ENCODE measurements around the gene CCDC137.

Gene CCDC137

DNA sequence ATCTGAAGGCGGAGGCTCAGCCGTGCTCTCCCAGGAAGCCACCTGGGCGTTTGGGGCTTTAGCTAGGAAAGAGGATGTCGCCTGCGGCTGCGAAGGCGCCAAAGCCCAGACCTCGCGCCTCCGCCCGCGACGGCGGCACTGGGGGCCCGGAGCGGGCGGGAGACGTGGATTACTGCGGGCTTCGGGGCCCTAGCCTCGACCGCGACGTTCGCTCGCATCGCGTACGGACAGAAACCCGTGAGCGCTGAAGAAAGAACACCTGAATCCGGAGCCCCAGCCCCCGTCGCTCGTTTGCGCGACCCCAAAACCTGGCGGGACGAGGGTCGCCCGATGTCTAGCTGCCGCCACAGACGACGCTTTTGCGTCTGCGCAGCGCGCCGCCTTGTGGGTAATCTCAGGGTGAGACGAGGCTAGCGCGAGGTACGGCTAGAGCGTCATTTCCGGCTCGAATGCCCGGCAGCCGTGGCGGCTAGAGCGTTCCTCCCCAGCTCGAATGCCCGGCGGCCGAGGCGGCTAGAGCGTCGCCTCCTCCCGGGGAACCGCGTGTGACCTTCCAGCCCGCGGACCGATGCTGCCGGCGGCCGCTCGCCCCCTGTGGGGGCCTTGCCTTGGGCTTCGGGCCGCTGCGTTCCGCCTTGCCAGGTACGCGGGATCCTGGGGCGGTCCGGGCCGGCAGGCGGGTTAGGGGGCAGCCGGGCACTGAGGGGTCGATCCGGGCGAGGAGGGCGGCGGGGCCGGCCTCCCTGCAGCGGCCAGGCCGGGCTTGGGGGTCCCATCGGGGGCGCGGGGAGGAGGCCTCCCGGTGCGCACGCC is 36.6 kb downstream of the CCDC137 start, which contains the start of gene MRPL12:
Gene MRPL12 (plus strand): TSS at position 434 of the 813 bp plus-strand sequence. CDS start 135 bp downstream, at position 569.
- DNase-seq: peak; percentile 84 to 95

DNA sequence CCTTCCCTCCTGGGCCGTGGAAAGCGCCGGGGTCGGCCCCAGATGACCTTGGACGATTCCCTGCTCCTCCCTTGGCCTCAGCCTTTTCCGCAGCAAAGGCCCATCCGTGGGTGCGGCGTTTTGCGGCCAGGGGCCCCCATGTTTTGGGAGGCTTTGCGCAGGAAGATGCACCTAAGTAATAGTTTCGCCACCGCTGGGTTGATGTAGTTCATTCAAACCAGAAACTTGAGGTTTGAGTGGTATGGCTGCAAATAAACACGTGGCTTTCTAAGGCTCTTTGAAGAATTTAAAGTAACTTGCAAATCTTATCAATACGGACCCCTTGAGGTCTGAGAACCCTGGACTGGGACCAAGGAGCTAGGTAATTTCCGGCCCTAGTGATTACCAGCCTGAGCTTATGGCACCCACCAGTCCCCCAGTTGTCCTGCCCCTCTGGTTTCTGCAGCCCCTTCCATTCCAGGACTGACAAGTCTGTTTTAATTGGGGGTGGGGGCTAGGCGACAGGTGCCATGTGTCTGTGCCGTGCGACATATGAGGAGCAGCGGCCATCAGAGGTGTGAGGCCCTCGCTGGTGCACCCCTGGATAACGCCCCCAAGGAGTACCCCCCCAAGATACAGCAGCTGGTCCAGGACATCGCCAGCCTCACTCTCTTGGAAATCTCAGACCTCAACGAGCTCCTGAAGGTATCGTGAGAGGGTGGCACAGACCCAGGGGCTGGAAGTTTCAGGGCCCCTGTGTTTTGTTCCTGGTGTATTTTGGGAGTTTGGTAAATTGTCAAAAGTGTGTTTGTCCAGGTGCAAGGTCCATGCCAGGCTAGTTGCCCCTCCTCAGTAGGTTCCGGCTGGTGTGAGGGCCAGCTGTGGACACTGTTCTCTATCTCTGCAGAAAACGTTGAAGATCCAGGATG is 37.5 kb downstream of the CCDC137 start:
- no peak for DNase-seq

DNA sequence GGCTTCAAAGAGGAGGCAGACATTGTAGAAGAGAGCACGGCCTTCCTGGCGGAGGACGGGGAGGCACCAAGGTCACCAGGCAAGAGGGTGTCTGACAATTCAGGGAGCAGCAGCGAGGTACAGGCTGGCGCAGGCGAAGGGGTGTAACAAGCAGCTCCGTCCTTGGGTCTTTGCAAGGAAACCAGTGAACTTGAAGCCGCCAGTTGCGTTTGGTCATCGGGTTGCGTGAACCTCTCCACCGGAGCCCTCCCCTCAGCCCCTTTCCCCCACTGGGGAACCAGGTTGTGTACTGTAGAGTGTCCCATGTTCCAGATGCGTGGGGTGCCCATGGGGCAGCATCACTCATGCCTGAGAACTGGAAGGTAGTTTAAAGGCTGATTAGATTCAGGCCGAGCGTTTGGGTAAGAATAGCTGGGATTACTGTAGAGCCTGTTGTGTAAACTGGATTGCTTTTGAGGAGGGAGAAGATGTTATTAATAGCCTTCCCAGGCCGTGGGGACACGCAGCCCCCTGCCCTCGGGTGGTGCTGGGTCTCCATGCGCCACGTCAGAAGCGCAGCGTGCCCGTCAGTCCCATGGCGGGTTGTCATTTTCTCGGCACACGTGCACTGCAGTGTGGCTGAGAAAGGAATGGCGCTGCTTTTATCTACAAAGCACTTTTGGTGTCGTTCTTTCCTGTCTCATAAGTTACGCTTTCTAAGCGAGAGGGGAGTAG is 39.1 kb downstream of the CCDC137 start:
- DNase-seq: no peak

DNA sequence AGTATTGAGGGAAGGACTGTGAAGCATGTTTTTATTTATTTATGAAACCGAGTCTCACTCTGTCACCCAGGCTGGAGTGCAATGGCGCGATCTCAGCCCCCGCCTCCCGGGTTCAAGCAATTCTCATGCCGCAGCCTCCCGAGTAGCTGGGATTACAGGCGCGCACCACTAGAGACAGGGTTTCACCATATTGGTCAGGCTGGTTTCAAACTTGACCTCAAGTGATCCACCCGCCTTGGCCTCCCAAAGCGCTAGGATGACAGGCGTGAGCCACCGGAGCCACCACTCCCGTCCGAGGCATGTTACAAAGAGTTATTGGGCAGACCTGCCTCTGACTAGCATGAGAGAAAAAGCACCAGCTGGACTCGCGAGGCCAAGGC is 39.7 kb downstream of the CCDC137 start:
- no peak for DNase-seq

DNA sequence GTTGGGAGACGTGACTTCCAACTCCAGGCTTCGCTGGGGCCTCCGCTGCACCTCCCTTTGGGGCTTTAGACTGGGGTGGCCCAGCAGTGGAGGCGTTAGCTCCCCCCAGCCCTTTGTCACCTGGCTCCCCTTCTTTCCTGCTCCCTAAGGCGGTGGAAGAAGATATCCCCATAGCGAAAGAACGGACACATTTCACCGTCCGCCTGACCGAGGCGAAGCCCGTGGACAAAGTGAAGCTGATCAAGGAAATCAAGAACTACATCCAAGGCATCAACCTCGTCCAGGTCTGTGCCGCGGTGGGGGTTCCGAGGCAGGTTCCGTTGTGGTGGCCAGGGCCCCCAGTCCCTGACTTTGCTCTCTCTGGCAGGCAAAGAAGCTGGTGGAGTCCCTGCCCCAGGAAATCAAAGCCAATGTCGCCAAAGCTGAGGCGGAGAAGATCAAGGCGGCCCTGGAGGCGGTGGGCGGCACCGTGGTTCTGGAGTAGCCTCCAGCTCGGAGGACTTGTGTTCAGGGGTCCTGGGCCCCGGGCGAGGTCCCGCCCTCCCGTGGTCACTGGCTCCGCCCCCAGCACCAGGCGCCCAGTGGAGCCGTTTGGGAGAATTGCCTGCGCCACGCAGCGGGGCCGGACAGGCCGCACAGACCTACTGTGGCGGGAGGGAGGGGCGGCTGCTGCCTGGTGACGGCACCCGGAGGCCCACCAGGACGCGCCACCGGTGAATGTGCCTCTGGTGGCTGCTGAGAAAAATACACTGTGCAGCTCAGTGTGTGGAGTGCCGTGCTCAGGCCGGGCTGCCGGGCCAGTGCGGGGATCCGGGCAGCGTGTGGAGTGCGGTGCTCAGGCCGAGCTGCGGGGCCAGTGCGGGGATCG is 40.5 kb downstream of the CCDC137 start:
- no peak for DNase-seq

DNA sequence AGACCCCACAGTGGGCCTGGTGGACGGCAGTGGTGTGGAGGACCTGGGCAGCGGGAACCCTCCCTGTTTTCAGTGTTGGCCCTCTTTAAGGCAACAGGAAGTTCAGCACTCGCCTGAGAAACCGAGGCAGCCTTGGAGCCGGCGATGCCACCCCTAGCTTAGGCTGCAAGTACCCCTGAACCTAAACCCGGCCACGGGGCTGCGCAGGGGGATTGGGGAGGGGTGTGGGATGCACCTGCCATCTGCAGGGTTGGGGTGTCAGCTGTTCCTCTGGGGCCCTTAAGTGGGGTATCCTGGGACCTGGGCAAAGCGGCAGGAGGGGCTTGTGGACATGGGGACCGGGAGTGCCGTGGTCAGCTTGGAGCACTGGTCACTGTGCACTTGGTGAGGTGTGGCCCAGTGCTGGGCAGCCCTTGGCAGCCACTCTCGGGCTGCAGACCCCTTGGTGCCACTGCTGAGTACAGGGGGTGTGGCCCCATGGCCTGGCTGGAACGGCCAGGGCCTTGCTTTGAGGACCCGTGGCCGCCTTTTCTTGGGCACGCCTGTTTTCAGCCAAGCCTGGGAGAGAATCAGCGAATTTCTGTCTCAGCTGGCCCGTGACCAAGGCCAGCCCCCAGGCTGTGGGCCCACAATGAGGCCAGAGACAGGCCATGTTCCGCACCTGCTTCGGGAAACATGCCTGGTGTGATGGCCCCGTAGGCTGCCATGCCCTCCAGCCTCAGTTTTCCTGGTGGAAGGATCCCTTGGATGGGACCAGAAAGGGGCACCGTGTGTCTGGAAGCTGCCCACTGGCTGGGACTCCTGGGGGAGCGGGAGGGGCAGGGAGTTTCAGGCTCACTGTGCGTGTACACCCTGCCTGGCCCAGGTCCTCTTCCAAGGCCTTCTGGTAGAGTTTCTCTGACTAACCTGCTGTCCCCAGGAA is 41.4 kb downstream of the CCDC137 start:
- DNase-seq: no peak

DNA sequence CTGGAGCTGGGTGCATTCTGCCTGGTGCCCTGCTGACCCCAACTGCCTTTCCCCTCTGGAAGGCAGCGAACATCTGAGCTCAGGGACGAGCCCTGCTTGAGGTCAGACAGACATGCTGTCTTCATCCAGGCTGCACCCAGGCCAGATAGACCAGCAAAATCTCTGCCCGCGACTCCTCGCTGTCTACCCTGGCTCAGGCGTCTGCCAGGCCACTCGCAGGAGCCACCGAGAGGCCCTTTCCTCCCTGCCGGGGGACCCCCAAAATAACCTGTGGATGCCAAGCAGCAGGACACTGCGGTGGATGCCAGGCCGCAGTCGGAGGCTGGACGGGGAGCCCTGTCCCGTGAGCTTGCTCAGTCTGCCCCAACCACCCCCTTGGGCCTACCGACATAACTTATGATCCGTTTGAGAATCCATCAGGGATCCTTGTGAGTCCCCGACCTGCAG is 42.2 kb downstream of the CCDC137 start:
- DNase-seq: no peak

DNA sequence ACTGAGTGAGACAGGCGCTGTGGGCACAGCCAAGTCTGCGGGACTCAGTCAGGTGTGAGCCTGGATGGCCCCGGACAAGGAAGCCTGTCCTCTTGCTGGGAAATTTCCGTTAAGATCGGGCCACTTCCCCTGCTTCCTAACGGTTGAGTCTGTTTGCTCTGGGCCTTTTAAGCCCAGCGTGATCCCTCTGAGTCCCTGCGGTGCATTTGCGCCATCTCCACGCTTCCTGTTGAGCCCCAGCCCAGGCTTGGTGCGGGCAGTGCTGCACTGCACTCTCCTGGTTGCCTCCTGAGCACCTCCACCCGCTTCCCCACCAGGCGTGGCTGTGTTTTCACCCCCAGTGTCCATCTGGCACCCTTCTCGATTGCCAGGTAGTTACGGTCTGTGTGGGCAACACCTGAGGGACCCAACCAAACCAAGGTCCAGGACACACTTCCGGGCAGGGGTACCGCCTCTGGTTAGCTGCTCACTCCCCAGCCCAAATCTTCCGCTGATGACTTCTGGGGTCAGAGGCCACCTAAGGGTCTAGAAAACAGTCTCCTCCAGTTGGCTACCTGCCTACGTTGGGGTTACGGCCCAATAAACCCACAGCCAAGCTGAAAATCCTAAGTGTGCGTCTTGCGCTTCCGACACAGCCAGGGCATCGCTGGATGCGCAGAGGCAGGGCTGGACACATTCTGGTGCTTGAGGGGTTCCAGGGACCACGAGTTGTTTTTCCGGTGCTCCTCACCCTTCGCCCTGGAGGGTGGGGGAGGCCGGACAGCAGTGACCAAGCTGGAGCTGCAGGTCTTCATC is 44.2 kb downstream of the CCDC137 start:
- peak; percentile 14 to 19 for DNase-seq

DNA sequence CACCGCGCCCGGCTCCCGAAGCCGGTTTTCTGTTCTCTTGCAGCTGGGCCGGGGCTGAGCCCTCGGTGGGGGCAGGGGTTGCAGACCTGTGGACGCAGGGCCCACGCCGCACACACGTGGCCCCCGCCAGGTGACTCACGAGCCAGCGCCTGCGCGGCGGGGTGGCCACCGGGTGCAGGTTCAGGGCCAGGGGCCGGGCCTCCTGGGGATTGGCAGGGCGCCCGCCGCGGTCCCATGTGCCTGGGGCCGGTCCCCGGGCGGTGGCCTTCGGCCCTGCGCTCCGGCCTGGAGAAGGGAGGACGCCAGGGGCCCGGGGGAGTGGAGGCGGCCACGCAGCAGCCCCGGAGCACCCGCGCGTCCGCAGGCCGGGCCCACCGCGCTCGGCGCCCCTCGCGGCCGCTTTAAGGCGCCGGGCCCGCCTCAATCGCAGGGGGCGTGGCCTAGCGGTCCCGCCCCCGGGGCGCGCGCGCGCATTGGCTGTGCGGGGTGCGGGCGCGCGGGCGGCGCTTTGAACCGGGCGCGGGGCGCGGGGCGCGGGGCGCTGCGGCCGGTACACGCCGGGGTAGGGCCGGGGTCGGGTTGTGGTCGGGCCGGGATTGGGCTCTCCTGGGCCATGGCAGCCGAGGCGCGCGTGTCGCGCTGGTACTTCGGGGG is 45.4 kb downstream of the CCDC137 start, which contains the start of gene SLC25A10:
Gene SLC25A10 (plus strand): TSS at position 471 of the 654 bp plus-strand sequence. CDS start 143 bp downstream, at position 614.
- DNase-seq: peak; percentile 50 to 77

DNA sequence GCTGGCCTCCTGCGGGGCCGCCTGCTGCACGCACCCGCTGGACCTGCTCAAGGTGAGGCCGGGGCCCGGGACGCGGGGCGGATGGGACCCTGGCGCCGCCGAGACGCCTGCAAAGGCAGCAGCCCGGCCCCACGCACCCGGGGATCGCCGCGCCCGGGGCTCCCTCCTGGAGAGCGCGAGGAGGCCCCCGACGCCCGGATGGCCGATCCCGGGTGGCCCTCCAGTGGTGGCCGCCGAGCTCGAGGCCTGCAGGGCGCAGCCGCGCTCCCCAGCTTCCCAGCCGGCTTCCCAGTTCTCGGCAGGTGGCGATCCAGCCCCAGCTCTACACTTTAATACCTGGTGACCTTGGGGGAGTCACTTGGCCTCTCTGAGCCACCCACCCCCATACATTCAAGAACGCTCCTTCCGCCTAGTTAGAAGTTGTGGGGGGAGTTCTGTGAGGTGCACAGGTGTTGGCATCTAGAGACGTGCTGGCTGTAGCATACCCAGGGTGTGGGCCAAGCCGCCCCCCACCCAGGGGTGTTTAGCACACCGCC is 46.0 kb downstream of the CCDC137 start:
- peak in 1 of 2 donors; percentile 3 for DNase-seq

DNA sequence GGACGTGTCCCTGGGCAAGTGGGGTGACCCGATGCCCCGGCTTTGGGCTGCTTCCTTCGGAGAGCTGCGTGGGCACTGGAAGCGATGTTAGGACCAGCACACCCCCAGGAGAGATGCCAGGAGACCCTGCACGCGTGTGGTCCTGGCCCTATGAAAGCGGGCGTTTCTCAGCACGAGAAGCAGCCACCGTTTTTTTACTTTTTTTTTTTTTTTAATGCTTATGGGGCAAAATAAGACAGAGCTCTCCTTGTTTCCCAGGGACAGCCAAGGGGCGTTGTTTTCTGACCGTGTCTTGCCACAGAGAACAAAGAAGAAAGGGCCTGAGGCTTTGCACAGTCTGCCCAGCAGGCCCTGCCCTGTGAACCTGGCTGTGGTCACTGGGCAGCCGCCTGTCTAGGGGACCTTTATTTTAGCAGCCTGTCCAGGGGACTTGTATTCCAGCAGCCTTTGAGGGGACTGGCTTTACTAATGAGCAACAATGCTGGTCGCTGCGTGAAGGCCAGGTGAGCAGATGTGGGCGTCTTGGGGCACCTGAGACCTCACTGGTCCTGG is 46.5 kb downstream of the CCDC137 start:
- DNase-seq: no peak

DNA sequence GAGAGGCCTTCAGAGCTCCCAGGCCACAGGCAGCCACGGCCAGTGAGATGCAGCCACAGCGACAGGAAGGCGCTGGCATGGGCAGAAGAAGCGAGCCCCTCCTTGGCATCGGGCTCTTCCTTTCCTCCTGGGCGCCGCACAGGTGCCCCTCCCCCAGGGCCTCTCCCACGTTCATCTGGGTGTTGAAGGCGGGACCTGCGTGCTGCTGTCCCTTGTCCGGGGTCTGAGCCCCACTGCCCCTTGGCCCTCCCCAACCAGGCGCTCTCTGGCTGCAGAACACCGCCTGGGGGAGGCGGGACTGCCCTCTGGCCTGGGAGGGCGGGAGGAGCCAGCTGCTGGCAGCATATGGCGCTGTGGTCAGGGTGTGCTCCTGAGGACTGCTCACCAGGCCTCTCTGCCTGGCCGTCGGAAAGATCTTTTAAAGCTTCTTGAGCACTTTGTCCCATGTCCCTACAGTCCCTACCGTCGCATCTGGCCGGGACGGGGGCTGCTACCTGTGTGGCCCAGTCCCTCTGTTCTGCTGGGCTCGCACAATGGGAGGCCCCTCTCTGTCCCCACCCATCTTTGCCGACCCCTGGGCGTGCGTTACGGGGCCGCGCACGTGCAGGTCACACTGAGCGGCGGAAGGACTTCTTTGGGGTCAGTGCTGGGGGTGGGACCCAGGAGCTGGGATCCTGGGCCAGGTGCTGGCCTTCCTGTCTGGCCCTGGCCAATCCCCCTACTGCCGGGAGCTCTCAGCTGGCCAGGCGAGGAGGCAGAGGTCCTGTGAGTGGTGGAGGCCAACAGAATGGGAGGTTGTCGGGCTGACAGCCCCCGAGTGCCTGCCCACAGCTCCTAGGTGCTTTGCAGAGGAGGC is 47.2 kb downstream of the CCDC137 start:
- no peak for DNase-seq

DNA sequence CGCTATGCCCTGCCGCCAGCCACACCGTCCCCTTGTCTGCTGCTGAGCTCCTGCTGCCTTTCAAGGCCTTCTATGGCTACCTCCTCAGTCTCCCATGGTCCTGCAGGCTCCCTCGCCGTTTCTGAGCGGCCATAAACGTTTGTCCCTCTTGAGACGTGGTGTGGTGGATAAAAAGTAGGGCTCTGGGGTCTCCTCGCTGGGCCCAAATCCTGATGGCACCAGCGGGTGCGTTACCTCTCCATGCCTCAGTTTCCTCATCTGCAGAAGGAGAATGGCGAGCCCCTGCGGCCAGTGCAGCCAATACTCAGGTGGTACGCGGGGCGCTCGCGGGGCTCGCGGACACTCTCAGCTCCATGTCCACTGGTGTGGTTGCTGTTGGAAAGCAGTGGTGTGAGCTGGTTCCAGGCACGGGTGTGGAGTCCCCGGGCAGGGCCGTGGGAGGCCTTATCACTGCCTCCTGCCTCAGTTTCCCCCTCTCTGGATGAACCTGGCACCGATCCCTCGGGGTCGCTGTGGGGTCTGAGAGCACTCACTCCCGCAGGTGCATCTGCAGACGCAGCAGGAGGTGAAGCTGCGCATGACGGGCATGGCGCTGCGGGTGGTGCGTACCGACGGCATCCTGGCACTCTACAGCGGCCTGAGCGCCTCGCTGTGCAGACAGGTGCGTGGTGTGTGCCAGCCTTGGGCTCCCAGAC is 48.0 kb downstream of the CCDC137 start:
- DNase-seq: no peak

DNA sequence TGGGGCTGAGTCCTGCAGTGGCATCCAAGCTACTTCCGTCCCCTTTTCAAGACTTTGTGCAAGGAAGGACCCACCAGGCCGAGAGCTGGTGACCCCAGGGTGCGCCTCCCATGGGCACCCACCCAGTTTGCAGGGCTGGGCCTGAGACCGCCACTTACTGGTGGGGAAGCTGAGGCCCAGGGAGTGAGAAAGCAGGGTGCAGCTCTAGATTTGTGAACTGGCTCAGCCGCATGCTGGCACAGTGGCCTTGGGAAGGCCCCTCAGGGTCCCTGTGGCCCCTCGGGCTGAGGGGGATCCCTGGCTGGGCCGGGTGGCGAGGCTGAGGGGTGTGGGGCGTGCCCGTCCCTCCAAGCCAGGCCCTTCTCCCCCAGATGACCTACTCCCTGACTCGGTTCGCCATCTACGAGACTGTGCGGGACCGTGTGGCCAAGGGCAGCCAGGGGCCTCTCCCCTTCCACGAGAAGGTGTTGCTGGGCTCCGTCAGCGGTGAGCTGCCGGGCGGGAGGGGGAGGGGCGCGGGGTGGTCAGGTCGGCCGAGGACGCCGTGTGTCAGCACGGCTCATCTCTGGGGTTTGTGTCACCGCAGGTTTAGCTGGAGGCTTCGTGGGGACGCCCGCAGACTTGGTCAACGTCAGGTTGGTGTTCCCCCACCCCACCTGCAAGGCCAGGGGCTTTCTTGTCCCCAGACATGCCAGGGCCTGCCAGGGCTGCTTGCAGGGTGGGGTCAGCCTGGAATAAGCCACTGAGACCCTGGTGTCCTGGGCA is 48.8 kb downstream of the CCDC137 start:
- DNase-seq: no peak

DNA sequence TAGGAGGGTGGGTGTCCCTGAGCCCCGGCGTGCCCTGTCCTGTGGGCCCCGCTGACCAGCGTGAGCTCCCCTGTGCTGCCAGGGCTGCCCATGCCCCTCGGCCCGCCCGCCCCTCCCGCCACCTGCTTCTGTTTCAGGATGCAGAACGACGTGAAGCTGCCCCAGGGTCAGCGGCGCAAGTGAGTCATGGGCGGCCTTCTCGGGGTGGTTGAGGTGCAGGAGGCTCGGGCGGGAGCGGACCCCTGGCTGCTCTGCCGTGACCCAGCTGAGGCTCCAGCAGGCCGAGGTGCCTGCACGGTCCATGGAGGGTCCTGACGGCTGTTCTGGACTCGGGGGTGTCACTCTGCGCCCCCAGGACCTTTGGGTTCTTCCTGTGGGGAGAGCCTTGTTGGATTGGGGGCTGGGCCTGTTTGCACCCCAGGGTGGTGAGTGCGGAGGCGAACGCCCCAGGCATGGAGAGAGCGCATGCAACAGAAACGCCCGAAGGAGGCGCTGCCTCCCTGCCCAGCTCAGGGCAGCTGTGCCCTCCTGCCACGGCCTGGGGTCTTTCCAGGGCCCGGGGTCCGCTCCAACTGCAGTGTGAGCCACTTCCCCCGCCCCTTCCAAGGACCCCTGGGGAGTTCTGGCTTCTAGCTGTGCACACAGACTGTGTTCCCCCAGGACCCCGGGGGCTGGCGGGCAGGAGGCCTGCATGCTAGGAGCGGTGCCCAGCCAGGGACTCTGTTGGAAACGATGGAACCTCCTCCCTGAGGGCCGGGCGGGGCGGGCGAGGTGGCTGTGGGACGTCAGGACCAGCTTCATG is 49.5 kb downstream of the CCDC137 start:
- DNase-seq: no peak

DNA sequence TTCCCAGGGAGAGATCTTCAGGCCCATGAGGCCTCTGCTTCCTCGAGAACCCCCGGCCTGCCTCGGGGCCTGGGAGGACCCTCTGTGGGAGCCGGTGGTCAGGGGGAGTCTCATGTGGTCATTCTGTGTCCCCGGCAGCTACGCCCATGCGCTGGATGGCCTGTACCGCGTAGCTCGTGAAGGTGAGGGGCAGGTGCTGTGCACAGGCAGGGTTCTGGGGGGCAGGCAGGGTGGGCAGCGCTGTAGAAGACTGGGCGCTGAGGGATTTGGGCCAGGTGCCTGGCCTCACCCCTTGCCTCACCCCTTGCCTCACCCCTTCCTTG is 50.1 kb downstream of the CCDC137 start:
- no peak for DNase-seq
